Endometrial microvascular endothelial cells (primary cell): Measurements from ENCODE around the gene ETS2. TPM values are rescaled to one million over a fixed set of nuclear protein-coding genes. Genes with fewer than 3 reads are reported as not detected.

Source experiments
- in situ Hi-C: cut with HindIII; loops from 2 replicates; pipeline ENCODE4 v1.10.0; 2017; ENCODE audit warnings: low sequenced_read_pairs, low pct_unique_long_range_greater_than_20kb; ENCODE audit errors: inconsistent ontology term
- total RNA-seq: library from RNA; depleted of rRNA; stranded (reverse); fragments of >200 nt; gene quantifications from one replicate; pipeline ENCODE4 v1.2.3, GENCODE V29; 2015; ENCODE audit errors: inconsistent ontology term

Gene ETS2
- total RNA-seq, 1 donor from 2014 or later: 48.7 TPM

GRCh38 chr21:38775733-38776132, 30.0 kb upstream of the ETS2 start:
- in situ Hi-C loops: no loop called here

GRCh38 chr21:38777015-38777414, 28.7 kb upstream of the ETS2 start:
- in situ Hi-C loops: no loop called here

GRCh38 chr21:38777531-38777930, 28.2 kb upstream of the ETS2 start:
- in situ Hi-C loops: no loop called here

GRCh38 chr21:38780879-38781278, 24.9 kb upstream of the ETS2 start:
- in situ Hi-C loops: no loop called here

- in situ Hi-C loops: no loop called here
Measured at GRCh38 chr21:38784458-38785266, 21.1 kb upstream of the ETS2 start.

- in situ Hi-C loops: no loop called here
Measured at GRCh38 chr21:38785483-38785882, 20.2 kb upstream of the ETS2 start.

- in situ Hi-C loops: no loop called here
Measured at GRCh38 chr21:38787016-38787415, 18.7 kb upstream of the ETS2 start.

- in situ Hi-C loops: no loop called here
Measured at GRCh38 chr21:38787461-38788274, 18.1 kb upstream of the ETS2 start.

GRCh38 chr21:38788275-38788905, 17.3 kb upstream of the ETS2 start:
- in situ Hi-C loops: no loop called here

GRCh38 chr21:38789275-38789674, 16.5 kb upstream of the ETS2 start:
- in situ Hi-C loops: no loop called here

- in situ Hi-C loops: no loop called here
Measured at GRCh38 chr21:38790059-38790458, 15.7 kb upstream of the ETS2 start.

GRCh38 chr21:38790961-38791360, 14.8 kb upstream of the ETS2 start:
- in situ Hi-C loops: no loop called here

- in situ Hi-C loops: no loop called here
Measured at GRCh38 chr21:38792676-38793459, 12.9 kb upstream of the ETS2 start.

GRCh38 chr21:38793926-38794713, 11.6 kb upstream of the ETS2 start:
- in situ Hi-C loops: no loop called here

- in situ Hi-C loops: no loop called here
Measured at GRCh38 chr21:38794978-38795377, 10.8 kb upstream of the ETS2 start.

GRCh38 chr21:38795475-38795874, 10.3 kb upstream of the ETS2 start:
- in situ Hi-C loops: no loop called here

- in situ Hi-C loops: no loop called here
Measured at GRCh38 chr21:38796424-38796823, 9.3 kb upstream of the ETS2 start.

GRCh38 chr21:38797470-38797869, 8.3 kb upstream of the ETS2 start:
- in situ Hi-C loops: no loop called here
